NB4 (cell line): ENCODE results near the gene SLMAP.

Experiments used
- POLR2A ChIP-seq: IDR thresholded peaks from 2 replicates; pipeline ENCODE4 v1.6.1; 2011; ENCODE audit warnings: mild to moderate bottlenecking; ENCODE audit not compliant: insufficient read length; ENCODE audit errors: extremely low read depth
- TF ChIP-seq, protein P1 (sequence below): IDR thresholded peaks from one replicate; pipeline ENCODE4 v1.5.1; 2012; ENCODE audit warnings: low read depth, low read length

DNA sequence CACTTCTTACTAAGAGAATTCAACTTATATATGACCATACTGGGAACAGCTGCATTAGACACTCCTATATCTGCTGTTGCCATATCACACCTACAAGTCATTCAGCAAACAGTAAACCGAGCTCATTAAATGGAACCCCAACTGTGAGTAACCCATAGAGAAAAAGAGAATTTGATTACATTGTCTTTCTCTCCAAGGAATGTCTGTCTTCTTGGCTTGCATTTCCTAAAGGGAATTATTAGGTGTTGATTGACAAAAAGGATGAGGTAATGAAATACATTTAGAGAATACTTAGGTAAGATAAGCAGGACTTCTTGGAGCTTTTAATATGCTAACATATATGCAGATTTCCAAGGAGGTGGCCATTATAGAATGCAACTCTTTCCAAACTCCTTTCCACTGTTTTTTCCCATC, 76.8 kb downstream of the SLMAP start:
- TF ChIP-seq, protein P1, sequence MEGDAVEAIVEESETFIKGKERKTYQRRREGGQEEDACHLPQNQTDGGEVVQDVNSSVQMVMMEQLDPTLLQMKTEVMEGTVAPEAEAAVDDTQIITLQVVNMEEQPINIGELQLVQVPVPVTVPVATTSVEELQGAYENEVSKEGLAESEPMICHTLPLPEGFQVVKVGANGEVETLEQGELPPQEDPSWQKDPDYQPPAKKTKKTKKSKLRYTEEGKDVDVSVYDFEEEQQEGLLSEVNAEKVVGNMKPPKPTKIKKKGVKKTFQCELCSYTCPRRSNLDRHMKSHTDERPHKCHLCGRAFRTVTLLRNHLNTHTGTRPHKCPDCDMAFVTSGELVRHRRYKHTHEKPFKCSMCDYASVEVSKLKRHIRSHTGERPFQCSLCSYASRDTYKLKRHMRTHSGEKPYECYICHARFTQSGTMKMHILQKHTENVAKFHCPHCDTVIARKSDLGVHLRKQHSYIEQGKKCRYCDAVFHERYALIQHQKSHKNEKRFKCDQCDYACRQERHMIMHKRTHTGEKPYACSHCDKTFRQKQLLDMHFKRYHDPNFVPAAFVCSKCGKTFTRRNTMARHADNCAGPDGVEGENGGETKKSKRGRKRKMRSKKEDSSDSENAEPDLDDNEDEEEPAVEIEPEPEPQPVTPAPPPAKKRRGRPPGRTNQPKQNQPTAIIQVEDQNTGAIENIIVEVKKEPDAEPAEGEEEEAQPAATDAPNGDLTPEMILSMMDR: no peak
- TF ChIP-seq POLR2A: no peak
